HG03135 (cell line): ENCODE measurements around the gene SPRR1A.
"Not testable (repeated sequence)": the region's sequence is repeated elsewhere in the genome, so short reads cannot be mapped to it uniquely, and the experiment has no call there.

ENCODE experiments used
- ATAC-seq: cut with Tn5 transposase; IDR thresholded peaks from one replicate; pipeline ENCODE4 v1.9.1; 2021; ENCODE audit warnings: mild to moderate bottlenecking, moderate library complexity; ENCODE audit not compliant: unreplicated experiment

The SPRR1A gene

GRCh38 chr1:152972196-152972886 lies 11.5 kb upstream of the SPRR1A start:
- no peak for ATAC-seq

DNA sequence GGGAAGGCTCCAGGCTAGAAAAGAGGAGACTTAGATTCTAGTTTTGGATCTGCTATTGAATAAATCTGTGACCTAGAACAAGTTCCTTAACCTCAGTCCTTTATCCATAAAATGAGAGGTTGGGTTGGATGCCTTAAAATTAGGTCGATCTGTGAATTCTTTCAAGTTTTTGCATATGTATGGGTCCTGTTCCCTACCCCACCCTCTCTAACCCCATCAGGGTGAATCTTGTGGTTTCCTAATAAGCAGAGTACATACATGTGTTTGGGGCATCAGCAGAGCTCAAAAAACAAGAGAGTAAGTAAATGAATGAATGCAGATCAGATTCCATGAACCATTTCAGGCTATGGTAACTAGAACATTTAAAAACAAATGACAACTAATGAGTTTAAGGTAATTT lies 7.2 kb upstream of the SPRR1A start:
- ATAC-seq = no peak

DNA sequence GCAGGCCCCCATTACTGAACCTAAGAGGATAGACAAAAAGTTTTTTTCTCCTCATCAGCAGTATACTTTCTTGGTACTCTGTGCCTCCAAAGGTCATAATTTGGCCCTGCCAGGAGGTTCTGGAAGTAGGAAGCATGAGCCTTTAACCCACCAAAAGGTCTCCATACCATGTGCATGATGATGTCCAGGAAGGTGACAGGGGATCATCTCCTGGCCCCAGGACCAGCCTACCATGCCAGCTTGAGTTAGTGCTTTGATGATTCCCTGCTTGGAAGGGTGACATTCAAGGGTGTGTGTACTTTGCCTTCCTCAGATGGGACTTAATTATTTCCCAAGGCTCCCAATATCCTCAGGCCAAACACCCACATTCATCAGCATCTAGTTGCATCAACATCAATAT lies 6.3 kb upstream of the SPRR1A start:
- no peak for ATAC-seq

DNA sequence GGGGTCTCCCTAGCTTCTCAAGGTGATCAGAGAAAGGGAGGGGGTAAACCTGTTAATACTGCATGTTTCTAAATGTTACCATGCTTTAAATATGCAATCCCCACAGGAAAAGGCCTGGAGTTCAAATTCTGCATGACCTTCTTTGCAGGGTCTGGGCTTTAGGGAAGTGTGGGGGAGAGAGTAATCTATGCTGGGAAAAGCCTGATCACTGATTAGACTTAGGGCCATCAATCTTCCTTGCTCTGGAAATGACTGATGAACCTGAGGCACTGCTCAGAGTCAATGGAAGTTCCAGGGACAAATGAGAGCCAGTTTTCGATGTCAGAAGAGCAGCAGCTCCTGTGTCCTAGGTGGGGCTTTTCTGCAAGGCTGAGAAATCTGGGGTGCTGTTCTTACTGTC lies 3.2 kb upstream of the SPRR1A start:
- ATAC-seq = no peak

DNA sequence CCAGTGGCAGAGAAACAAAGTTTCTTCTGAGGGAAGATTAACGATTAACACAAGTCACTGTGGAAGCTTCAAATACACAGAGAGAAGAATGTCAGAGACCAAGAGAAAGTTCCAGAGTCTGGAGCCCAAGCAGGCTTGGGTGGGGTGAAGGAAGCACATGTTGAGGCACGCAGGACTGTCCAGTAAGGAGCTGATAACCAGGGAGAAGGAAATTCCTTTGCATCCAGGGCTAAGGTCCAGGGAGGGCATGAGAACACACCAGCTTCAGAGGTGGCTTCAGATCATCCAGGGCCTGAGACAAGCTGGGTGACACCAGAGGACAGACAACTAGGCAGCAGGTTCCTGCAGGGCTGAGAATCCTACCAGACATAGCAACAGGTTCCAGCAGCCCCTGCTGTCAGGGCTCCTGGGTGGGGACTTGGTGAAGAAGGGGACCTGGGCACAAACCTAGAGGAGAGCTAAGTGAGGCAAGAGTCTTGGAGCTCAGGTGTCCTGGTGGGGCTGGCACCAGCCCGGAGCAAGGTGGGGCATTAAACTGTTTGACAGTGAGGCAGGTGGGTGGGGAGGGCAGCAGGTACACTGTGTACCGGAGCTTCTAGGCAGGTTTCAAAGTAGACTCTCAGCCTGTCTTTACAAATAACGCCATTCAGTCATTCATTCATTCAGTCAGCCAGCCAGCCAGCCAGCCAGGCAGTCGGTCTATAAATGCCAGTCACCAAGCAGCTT lies 2.6 kb upstream of the SPRR1A start:
- ATAC-seq = no peak

- ATAC-seq = no peak
Observed at GRCh38 chr1:152982076-152982475, 1.8 kb upstream of the SPRR1A start.

DNA sequence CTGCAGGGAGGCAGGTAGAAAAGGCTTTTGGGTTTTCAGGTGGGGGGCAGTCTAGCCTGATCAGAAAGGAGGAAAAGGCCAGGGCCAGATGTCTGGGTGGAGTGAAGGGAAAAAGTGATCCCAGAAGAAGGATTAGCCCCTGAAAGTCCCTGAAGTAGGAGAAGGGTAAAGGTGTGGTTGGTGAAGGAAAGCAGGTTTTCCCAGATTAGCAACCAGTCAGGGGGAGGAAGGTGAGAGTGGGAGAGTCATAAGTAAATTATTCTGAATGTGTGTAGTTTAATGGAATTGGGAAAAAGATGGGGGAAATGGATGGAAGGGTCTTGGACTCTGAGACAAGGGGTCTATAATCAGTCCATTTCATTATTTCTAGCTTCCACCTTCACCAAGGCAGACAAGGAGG lies 647 bp upstream of the SPRR1A start:
- no peak for ATAC-seq

DNA sequence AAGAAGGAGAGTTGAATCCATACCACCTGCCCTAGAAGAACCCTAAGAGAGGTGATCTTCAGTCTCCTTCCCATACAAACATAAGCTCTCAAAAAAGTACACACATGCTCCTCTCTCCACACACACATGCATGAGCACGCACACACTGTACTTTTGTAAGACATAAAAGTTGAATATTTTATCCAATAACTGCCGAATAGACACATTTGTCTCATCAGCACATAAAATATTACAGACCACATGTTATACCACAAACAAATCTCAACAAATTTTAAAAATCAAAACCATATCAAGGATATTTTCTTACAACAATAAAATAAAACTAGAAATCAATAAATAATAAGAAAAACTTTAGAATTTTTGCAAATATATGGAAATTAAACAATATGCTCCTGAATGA lies 2.7 kb downstream of the SPRR1A start:
- ATAC-seq = no peak

- ATAC-seq = no peak
Observed at GRCh38 chr1:152993186-152993585, 9.3 kb downstream of the SPRR1A start.

GRCh38 chr1:152995842-152996241 lies 12.0 kb downstream of the SPRR1A start:
- no peak for ATAC-seq

DNA sequence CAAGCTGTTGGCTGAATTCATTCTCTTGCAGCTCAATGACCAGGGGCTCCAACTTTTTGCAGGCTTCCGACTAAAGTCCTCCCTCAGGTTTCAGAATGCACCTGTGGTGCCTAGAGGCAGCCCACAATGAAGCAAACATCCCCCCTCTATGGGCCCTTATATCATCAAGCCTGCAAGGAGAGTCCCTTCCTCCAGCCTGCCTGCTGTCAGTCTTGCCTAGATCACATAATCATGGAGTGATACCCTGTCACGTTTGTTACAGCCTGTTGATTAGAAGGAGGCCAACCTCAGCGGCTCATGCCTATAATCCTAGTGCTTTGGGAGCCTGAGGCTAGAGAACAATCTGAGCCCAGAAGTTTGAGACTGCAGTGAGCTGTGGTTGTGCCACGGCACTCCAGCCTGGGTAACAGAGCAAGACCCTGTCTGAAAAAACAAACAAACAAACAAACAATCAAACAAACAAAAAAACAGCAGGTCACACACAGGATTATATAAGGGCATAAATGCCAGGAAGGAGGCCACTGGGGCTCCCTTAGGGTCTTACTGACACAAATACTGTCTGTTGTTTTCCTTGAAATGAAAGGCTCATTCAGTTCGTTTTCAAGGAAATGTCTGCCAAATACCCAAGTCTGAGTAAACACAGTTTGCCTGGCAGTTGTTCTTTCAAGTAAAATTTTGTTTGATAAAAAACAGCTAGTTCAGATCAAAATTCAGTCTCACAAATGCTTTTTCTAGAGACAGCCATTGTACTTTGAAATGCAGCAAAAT lies 12.9 kb downstream of the SPRR1A start:
- no peak for ATAC-seq

- ATAC-seq = no peak
Observed at GRCh38 chr1:152997901-152998300, 14.0 kb downstream of the SPRR1A start.

DNA sequence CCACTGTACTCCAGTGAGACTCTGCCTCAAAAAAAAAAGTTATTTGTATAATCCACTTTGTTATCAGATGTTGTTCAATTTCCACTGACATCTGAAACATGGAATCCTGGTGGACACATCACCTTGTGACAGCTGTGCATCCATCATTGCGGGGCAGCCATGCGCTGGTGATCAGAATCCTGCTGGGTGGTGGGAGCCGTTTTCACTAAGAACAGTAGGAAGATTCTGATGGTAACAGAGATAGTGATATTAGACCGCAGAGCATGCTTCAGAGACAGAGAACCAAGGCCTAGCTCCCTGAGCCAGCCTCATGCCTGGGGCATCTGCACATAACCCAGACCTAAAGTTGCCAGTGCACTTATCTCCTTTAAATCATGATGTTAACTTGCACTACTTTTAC lies 14.6 kb downstream of the SPRR1A start:
- ATAC-seq = no peak

- ATAC-seq = no peak
Observed at GRCh38 chr1:152999818-153000217, 15.9 kb downstream of the SPRR1A start.

- ATAC-seq = no peak
Observed at GRCh38 chr1:153000294-153000693, 16.4 kb downstream of the SPRR1A start.

DNA sequence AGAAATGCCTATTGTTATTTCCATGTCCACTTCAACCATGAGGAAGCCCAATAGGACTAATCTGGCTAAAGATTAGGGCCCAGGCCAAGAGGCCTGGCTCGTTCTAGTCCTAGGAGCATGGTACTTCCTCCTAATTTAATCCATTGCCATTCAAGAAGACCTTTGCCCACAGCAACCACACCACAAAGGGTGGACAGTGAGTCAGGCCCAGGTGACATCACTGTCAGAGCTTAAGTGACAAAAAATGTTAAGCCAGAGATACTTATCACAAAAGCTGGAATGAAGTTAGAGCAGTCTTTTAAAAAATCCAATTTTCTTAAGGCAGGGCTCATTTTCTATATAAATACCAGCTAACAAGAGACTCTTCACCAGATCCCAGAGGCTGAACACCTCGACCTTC lies 17.5 kb downstream of the SPRR1A start, which contains the start of gene SPRR3:
TSS of gene SPRR3 (plus strand) at position 368 of the 400 bp plus-strand sequence. CDS start 1,272 bp downstream, outside the sequence.
- no peak for ATAC-seq

DNA sequence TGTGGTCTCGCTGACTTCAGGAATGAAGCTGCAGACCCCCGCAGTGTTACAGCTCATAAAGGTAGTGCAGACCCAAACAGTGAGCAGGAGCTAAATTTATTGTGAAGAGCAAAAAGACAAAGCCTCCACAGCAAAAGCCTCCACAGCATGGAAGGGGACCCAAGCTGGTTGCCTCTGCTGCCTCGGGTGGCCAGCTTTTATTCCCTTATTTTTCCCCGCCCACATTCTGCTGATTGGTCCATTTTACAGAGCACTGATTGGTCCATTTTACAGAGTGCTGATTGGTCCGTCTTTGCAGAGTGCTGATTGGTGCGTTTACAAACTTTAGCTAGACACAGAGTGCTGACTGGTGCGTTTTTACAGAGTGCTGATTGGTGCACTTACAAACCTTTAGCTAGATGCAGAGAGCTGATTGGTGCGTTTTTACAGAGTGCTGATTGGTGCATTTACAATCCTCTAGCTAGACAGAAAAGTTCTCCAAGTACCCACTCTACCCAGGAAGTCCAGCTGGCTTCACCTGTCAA lies 27.4 kb downstream of the SPRR1A start:
- ATAC-seq = not testable (repeated sequence)

GRCh38 chr1:153021829-153022228 lies 37.9 kb downstream of the SPRR1A start:
- ATAC-seq = not testable (repeated sequence)

DNA sequence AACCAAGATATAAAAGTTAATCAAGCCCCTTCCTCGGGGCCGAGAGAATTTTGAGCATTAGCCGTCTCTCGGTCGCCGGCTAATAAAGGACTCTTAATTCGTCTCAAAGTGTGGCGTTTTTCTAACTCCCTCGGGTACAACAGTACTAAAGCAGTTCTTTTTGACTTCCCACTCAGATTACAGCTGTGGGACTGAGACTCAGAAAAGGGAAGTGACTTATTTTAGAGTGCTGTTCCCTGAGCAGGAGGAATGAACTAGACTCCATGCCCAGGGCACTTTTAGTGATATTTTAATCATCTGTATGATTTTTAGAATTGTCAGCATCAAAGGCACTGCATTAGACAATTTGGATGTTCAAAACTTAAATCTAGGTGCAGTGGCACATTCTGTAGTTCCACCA lies 38.5 kb downstream of the SPRR1A start:
- not testable (repeated sequence) for ATAC-seq

GRCh38 chr1:153023109-153023508 lies 39.2 kb downstream of the SPRR1A start:
- no peak for ATAC-seq

GRCh38 chr1:153024413-153024812 lies 40.5 kb downstream of the SPRR1A start:
- no peak for ATAC-seq
